DLD1 (cell line): ENCODE measurements around the gene C19orf81.
"Not testable (repeated sequence)": the region's sequence is repeated elsewhere in the genome, so short reads cannot be mapped to it uniquely, and the experiment has no call there.

ENCODE experiments used
- in situ Hi-C: cut with HindIII; loops from 2 replicates; pipeline ENCODE4 v1.10.0; 2017; ENCODE audit warnings: low sequenced_read_pairs

C19orf81 gene

GRCh38 chr19:50649433-50650391 lies at the start of gene C19orf81:
C19orf81 (plus strand) TSS chr19:50649445; CDS start chr19:50649445, 0 bp downstream.
- in situ Hi-C loops = no loop called here

- in situ Hi-C loops = no loop called here
Measured at GRCh38 chr19:50601407-50602088, 47.7 kb upstream of the C19orf81 start.

- in situ Hi-C loops = no loop called here
Measured at GRCh38 chr19:50602089-50602422, 47.2 kb upstream of the C19orf81 start.

- in situ Hi-C loops = no loop called here
Measured at GRCh38 chr19:50602496-50602895, 46.7 kb upstream of the C19orf81 start.

GRCh38 chr19:50602935-50603334 lies 46.3 kb upstream of the C19orf81 start:
- in situ Hi-C loops = no loop called here

- in situ Hi-C loops = not testable (repeated sequence)
Measured at GRCh38 chr19:50604264-50605073, 44.8 kb upstream of the C19orf81 start.

GRCh38 chr19:50606059-50606836 lies 43.0 kb upstream of the C19orf81 start:
- in situ Hi-C loops = not testable (repeated sequence)

GRCh38 chr19:50607388-50607787 lies 41.9 kb upstream of the C19orf81 start:
- in situ Hi-C loops = no loop called here

- in situ Hi-C loops = no loop called here
Measured at GRCh38 chr19:50607874-50608785, 41.1 kb upstream of the C19orf81 start.

- in situ Hi-C loops = not testable (repeated sequence)
Measured at GRCh38 chr19:50612504-50613404, 36.5 kb upstream of the C19orf81 start.

GRCh38 chr19:50618379-50618778 lies 30.9 kb upstream of the C19orf81 start:
- in situ Hi-C loops = not testable (repeated sequence)

GRCh38 chr19:50619184-50619583 lies 30.1 kb upstream of the C19orf81 start:
- in situ Hi-C loops = not testable (repeated sequence)

GRCh38 chr19:50620394-50620906 lies 28.8 kb upstream of the C19orf81 start:
- in situ Hi-C loops = not testable (repeated sequence)

- in situ Hi-C loops = no loop called here
Measured at GRCh38 chr19:50624949-50625600, 24.2 kb upstream of the C19orf81 start.

GRCh38 chr19:50626011-50626410 lies 23.2 kb upstream of the C19orf81 start:
- in situ Hi-C loops = no loop called here

GRCh38 chr19:50626795-50627194 lies 22.4 kb upstream of the C19orf81 start:
- in situ Hi-C loops = no loop called here

GRCh38 chr19:50628146-50628545 lies 21.1 kb upstream of the C19orf81 start:
- in situ Hi-C loops = no loop called here

GRCh38 chr19:50628551-50628950 lies 20.7 kb upstream of the C19orf81 start:
- in situ Hi-C loops = no loop called here
